Right lobe of liver (tissue), 4 donors: ENCODE measurements around the gene NDE1.

Experiments
- CTCF ChIP-seq, 4 donors: fragments of 200-600 bp in 3 of 4; fragments of 450-650 bp in 1 of 4; IDR thresholded peaks; one replicate each; pipeline versions ENCODE4 v1.5.1 to v1.8.0; 2016 to 2022; ENCODE audit warnings: antibody characterized with exemption in 4 of 4, mild to moderate bottlenecking in 2 of 4
- POLR2A ChIP-seq: fragments of 450-650 bp; IDR thresholded peaks from one replicate; pipeline ENCODE4 v1.6.1; 2017; ENCODE audit warnings: antibody characterized with exemption, mild to moderate bottlenecking
- donor health status: DM: no; HTN: no; CAD: no.
- donor health status: DM: no; HTN: no; CAD: no.
- donor health status: DM: no; HTN: yes; CAD: no.

GRCh38 chr16:15650019-15650697 lies at the start of gene NDE1:
- TF ChIP-seq CTCF (IDR thresholded peaks at IDR 0.05) (peak in 1 of 4 donors; percentile 5), POLR2A (peak; percentile 80)
